Fibroblast of villous mesenchyme (primary cell): ENCODE results near the gene ATP11C. TPM values are rescaled to one million over a fixed set of nuclear protein-coding genes. Genes with fewer than 3 reads are reported as not detected.
A peak's percentile ranks its signal among the peaks of the same experiment; 100 is the strongest.
"Not testable (repeated sequence)": the region's sequence is repeated elsewhere in the genome, so short reads cannot be mapped to it uniquely, and the experiment has no call there.

Source experiments
- DNase-seq: peaks from one replicate; pipeline ENCODE4 v3.0.0-alpha.2; 2010; ENCODE audit warnings: low read depth
- H3K4me3 ChIP-seq: 2 replicates; pipeline ENCODE4 v1.5.1; 2011; ENCODE audit warnings: low read depth, mild to moderate bottlenecking, low read length
- CTCF ChIP-seq: IDR thresholded peaks from 2 replicates; pipeline ENCODE4 v1.5.1; 2012; ENCODE audit warnings: low read depth, mild to moderate bottlenecking, low read length; ENCODE audit not compliant: insufficient read depth
- total RNA-seq: library from RNA; depleted of rRNA; stranded (reverse); fragments of >200 nt; gene quantifications from 2 replicates; pipeline ENCODE4 v1.2.3, GENCODE V29; 2012

ATP11C gene
- total RNA-seq, 1 donor = 81.6 TPM

GRCh38 chrX:139842326-139843185 lies 90.3 kb downstream of the ATP11C start:
- no peak for TF ChIP-seq CTCF
- no peak overlapping the region for H3K4me3 ChIP-seq
- DNase-seq = no peak

- not testable (repeated sequence) for H3K4me3 ChIP-seq, DNase-seq
Measured at GRCh38 chrX:139836335-139836734, 96.5 kb downstream of the ATP11C start.

- TF ChIP-seq CTCF = no peak
- peak; percentile 42 for DNase-seq
Measured at GRCh38 chrX:139834879-139835278, 98.0 kb downstream of the ATP11C start.

GRCh38 chrX:139832718-139833309 lies 100.0 kb downstream of the ATP11C start:
- peak; percentile 26 for DNase-seq
- no peak overlapping the region for H3K4me3 ChIP-seq
- TF ChIP-seq CTCF = no peak

More at GRCh38 chrX:139834879-139835278, 98.0 kb downstream of the ATP11C start:
- no peak overlapping the region for H3K4me3 ChIP-seq

- TF ChIP-seq CTCF = no peak
- DNase-seq = peak; percentile 90
- no peak overlapping the region for H3K4me3 ChIP-seq
Measured at GRCh38 chrX:139831675-139832456, 101.0 kb downstream of the ATP11C start.

DNA sequence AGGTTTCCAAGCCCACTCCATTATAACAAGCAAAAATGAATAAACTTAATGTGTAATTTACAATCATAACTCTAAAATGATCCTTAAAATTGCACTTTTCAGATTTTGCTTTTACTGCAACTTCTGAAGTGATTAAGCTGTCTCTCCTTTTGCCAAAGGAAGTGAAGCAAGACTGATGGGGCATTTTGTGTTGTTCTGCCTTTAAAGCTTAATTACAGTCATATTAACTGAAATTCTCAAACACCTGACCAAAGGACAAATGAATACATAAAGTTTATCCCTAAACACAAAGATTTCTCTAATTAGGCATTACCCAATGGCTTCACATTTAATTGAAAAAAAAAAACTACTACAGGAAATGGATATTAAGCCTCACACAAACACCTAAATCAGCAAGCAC lies 101.8 kb downstream of the ATP11C start:
- no peak for DNase-seq
- no peak for TF ChIP-seq CTCF
- no peak overlapping the region for H3K4me3 ChIP-seq

GRCh38 chrX:139828830-139829229 lies 104.0 kb downstream of the ATP11C start:
- no peak for TF ChIP-seq CTCF
- no peak overlapping the region for H3K4me3 ChIP-seq
- DNase-seq = no peak
